Trophoblast cell (in vitro differentiated cells and primary cell): ENCODE measurements around the gene LMCD1.
A peak's percentile ranks its signal among the peaks of the same experiment; 100 is the strongest.

ENCODE experiments used
- DNase-seq, 2 donors: peaks; one replicate each; pipeline ENCODE4 v3.0.0-alpha.2; 2016
- H2AFZ ChIP-seq: 2 replicates; pipeline ENCODE4 v1.6.1; 2013; ENCODE audit warnings: low read length, moderate library complexity, mild to moderate bottlenecking; ENCODE audit not compliant: insufficient read depth, poor library complexity
- H2AK5ac ChIP-seq: 2 replicates; pipeline ENCODE4 v1.6.1; 2013; ENCODE audit warnings: mild to moderate bottlenecking, low read length
- H2BK120ac ChIP-seq: 2 replicates; pipeline ENCODE4 v1.6.1; 2013; ENCODE audit warnings: low read length, mild to moderate bottlenecking, moderate library complexity; ENCODE audit not compliant: insufficient read depth, poor library complexity
- H2BK12ac ChIP-seq: 2 replicates; pipeline ENCODE4 v1.6.1; 2013; ENCODE audit warnings: mild to moderate bottlenecking, low read length, moderate library complexity
- H2BK5ac ChIP-seq: 2 replicates; pipeline ENCODE4 v1.6.1; 2013; ENCODE audit warnings: low read length, low read depth, moderate library complexity, mild to moderate bottlenecking; ENCODE audit not compliant: poor library complexity
- H3K14ac ChIP-seq: 2 replicates; pipeline ENCODE4 v1.6.1; 2013; ENCODE audit warnings: mild to moderate bottlenecking, low read length
- H3K18ac ChIP-seq: 2 replicates; pipeline ENCODE4 v1.6.1; 2013; ENCODE audit warnings: mild to moderate bottlenecking, low read length
- H3K23ac ChIP-seq: 2 replicates; pipeline ENCODE4 v1.6.1; 2013; ENCODE audit warnings: low read length
- H3K27ac ChIP-seq: 2 replicates; pipeline ENCODE4 v1.5.1; 2013; ENCODE audit warnings: low read depth, mild to moderate bottlenecking, inconsistent platforms, low read length, moderate library complexity
- H3K27me3 ChIP-seq: 2 replicates; pipeline ENCODE4 v1.6.1; 2013; ENCODE audit warnings: inconsistent platforms, mild to moderate bottlenecking, low read length, moderate library complexity; ENCODE audit not compliant: insufficient read depth
- H3K36me3 ChIP-seq, 2 experiments: 1 replicate in 1 of 2; 2 replicates in 1 of 2; pipeline ENCODE4 v1.6.1; 2013; ENCODE audit warnings: low read length in 2 of 2, mild to moderate bottlenecking in 2 of 2, moderate library complexity in 1 of 2; ENCODE audit not compliant: insufficient read depth in 2 of 2, control insufficient read depth in 1 of 2
- H3K4ac ChIP-seq: 2 replicates; pipeline ENCODE4 v1.6.1; 2013; ENCODE audit warnings: low read depth, mild to moderate bottlenecking, low read length, moderate library complexity
- H3K4me1 ChIP-seq, 2 experiments: 1 replicate in 1 of 2; 2 replicates in 1 of 2; pipeline ENCODE4 v1.6.1; 2013; ENCODE audit warnings: low read length in 2 of 2, mild to moderate bottlenecking in 2 of 2, moderate library complexity in 1 of 2; ENCODE audit not compliant: insufficient read depth in 2 of 2, control insufficient read depth in 1 of 2
- H3K4me2 ChIP-seq: 2 replicates; pipeline ENCODE4 v1.6.1; 2013; ENCODE audit warnings: inconsistent platforms, mild to moderate bottlenecking, low read length, moderate library complexity
- H3K4me3 ChIP-seq: 2 replicates; pipeline ENCODE4 v1.5.1; 2013; ENCODE audit warnings: mild to moderate bottlenecking, low read depth, low read length, inconsistent platforms
- H3K79me1 ChIP-seq: one replicate; pipeline ENCODE4 v1.6.1; 2013; ENCODE audit warnings: low read length
- H3K79me2 ChIP-seq: 2 replicates; pipeline ENCODE4 v1.6.1; 2013; ENCODE audit warnings: low read length, mild to moderate bottlenecking; ENCODE audit not compliant: control insufficient read depth, insufficient read depth, poor library complexity
- H3K9ac ChIP-seq: 2 replicates; pipeline ENCODE4 v1.6.1; 2013; ENCODE audit warnings: mild to moderate bottlenecking, low read length
- H3K9me3 ChIP-seq: 2 replicates; pipeline ENCODE4 v1.6.1; 2013; ENCODE audit warnings: low read depth, mild to moderate bottlenecking, control low read depth, inconsistent platforms, low read length; ENCODE audit not compliant: insufficient read depth
- H4K12ac ChIP-seq: 2 replicates; pipeline ENCODE4 v1.6.1; 2013; ENCODE audit warnings: low read depth, mild to moderate bottlenecking, low read length, moderate library complexity
- H4K8ac ChIP-seq: 2 replicates; pipeline ENCODE4 v1.6.1; 2013; ENCODE audit warnings: low read depth, mild to moderate bottlenecking, low read length, moderate library complexity
- H4K91ac ChIP-seq: one replicate; pipeline ENCODE4 v1.6.1; 2013; ENCODE audit warnings: low read depth, mild to moderate bottlenecking, low read length, moderate library complexity
- WGBS: extraction: QIAGEN DNeasy Blood & Tissue Kit; methylation state at CpG from one replicate; pipeline ENCODE4 v1.1.7; 2013; ENCODE audit warnings: missing lambda C conversion rate; ENCODE audit not compliant: insufficient read length, insufficient coverage; ENCODE audit errors: extremely low coverage; 5-methylcytosine and 5-hydroxymethylcytosine counted together

Gene LMCD1

GRCh38 chr3:8558645-8559044 is 57.0 kb downstream of the LMCD1 start:
- Histone ChIP-seq H4K8ac (no peak overlapping the region), H4K91ac (no peak overlapping the region), H3K4me1 (peaks cover 0 to 3% of the 10 kb centered on the region in 2 experiments), H3K36me3 (peaks cover 25 to 38% of the 10 kb centered on the region in 2 experiments), H3K4me2 (no peak overlapping the region), H3K4ac (no peak overlapping the region), H2AK5ac (no peak overlapping the region), H2BK12ac (no peak overlapping the region), H2BK5ac (no peak overlapping the region), H3K9me3 (peaks cover 3% of the 10 kb centered on the region), H2AFZ (no peak overlapping the region), H3K27ac (no peak overlapping the region), H4K12ac (no peak overlapping the region), H3K79me1 (peaks cover 1% of the 10 kb centered on the region), H3K27me3 (no peaks in the 10 kb centered on the region), H2BK120ac (no peak overlapping the region), H3K4me3 (no peak overlapping the region), H3K9ac (no peak overlapping the region), H3K18ac (no peak overlapping the region), H3K14ac (no peak overlapping the region), H3K23ac (no peak overlapping the region), H3K79me2 (no peaks in the 10 kb centered on the region)
- no CpG with 5 or more reads among the region's 2 CpGs for WGBS
- no peak for DNase-seq

- Histone ChIP-seq H2AK5ac (no peak overlapping the region), H4K91ac (no peak overlapping the region), H3K4ac (no peak overlapping the region), H3K14ac (no peak overlapping the region), H2AFZ (no peak overlapping the region), H3K23ac (no peak overlapping the region), H3K36me3 (peaks cover 18 to 32% of the 10 kb centered on the region in 2 experiments), H3K27ac (no peak overlapping the region), H4K8ac (no peak overlapping the region), H3K18ac (no peak overlapping the region), H3K4me2 (no peak overlapping the region), H4K12ac (no peak overlapping the region), H2BK120ac (no peak overlapping the region), H2BK5ac (no peak overlapping the region), H3K27me3 (no peaks in the 10 kb centered on the region), H3K79me1 (peaks cover 1% of the 10 kb centered on the region), H3K9me3 (peaks cover 3% of the 10 kb centered on the region), H3K79me2 (no peaks in the 10 kb centered on the region), H3K4me3 (no peak overlapping the region), H3K4me1 (peaks cover 0 to 3% of the 10 kb centered on the region in 2 experiments), H3K9ac (no peak overlapping the region), H2BK12ac (no peak overlapping the region)
- no CpG with 5 or more reads among the region's 6 CpGs for WGBS
- DNase-seq = no peak
These were observed 57.7 kb downstream of the LMCD1 start for GRCh38 chr3:8559351-8559750.

GRCh38 chr3:8560366-8561007 is 58.9 kb downstream of the LMCD1 start:
- H2AFZ ChIP-seq = no peak overlapping the region
- H3K36me3 ChIP-seq = peaks cover 15 to 29% of the 10 kb centered on the region in 2 experiments
- peaks cover 1% of the 10 kb centered on the region for H3K79me1 ChIP-seq
- no peak overlapping the region for H3K14ac ChIP-seq
- H3K27ac ChIP-seq = no peak overlapping the region
- H4K12ac ChIP-seq = no peak overlapping the region
- no peak overlapping the region for H2BK12ac ChIP-seq
- DNase-seq = peak in 1 of 2 donors; percentile 9
- no peak overlapping the region for H2BK5ac ChIP-seq
- no peaks in the 10 kb centered on the region for H3K79me2 ChIP-seq
- no peak overlapping the region for H4K8ac ChIP-seq
- H3K4me3 ChIP-seq = no peak overlapping the region
- H3K18ac ChIP-seq = no peak overlapping the region
- no peaks in the 10 kb centered on the region for H3K27me3 ChIP-seq
- no peak overlapping the region for H3K4me2 ChIP-seq
- H3K4ac ChIP-seq = no peak overlapping the region
- no peak overlapping the region for H3K23ac ChIP-seq
- no peak overlapping the region for H4K91ac ChIP-seq
- no peak overlapping the region for H2AK5ac ChIP-seq
- no peak overlapping the region for H2BK120ac ChIP-seq
- H3K9me3 ChIP-seq = peaks cover 3% of the 10 kb centered on the region
- no peaks in the 10 kb centered on the region for H3K4me1 ChIP-seq
- no peak overlapping the region for H3K9ac ChIP-seq
- WGBS = no CpG with 5 or more reads among the region's 5 CpGs

- H4K91ac ChIP-seq = no peak overlapping the region
- DNase-seq = no peak
- H2BK120ac ChIP-seq = no peak overlapping the region
- no CpG with 5 or more reads among the region's 4 CpGs for WGBS
- H2BK5ac ChIP-seq = no peak overlapping the region
- H3K4ac ChIP-seq = no peak overlapping the region
- H3K79me1 ChIP-seq = peaks cover 1% of the 10 kb centered on the region
- H3K9ac ChIP-seq = no peak overlapping the region
- no peak overlapping the region for H2BK12ac ChIP-seq
- H4K12ac ChIP-seq = no peak overlapping the region
- no peak overlapping the region for H2AFZ ChIP-seq
- no peak overlapping the region for H4K8ac ChIP-seq
- no peaks in the 10 kb centered on the region for H3K27me3 ChIP-seq
- H3K9me3 ChIP-seq = peaks cover 3% of the 10 kb centered on the region
- no peak overlapping the region for H2AK5ac ChIP-seq
- no peak overlapping the region for H3K18ac ChIP-seq
- no peak overlapping the region for H3K4me3 ChIP-seq
- H3K4me1 ChIP-seq = no peaks in the 10 kb centered on the region
- H3K79me2 ChIP-seq = no peaks in the 10 kb centered on the region
- H3K36me3 ChIP-seq = peaks cover 18 to 33% of the 10 kb centered on the region in 2 experiments
- no peak overlapping the region for H3K23ac ChIP-seq
- H3K14ac ChIP-seq = no peak overlapping the region
- no peak overlapping the region for H3K4me2 ChIP-seq
- no peak overlapping the region for H3K27ac ChIP-seq
These were observed 59.7 kb downstream of the LMCD1 start for GRCh38 chr3:8561370-8561769.
